HK-2 (cell line): ENCODE results near the gene CCDC17.
"Not testable (repeated sequence)": the region's sequence is repeated elsewhere in the genome, so short reads cannot be mapped to it uniquely, and the experiment has no call there.

Source experiments
- DNase-seq: peaks from one replicate; pipeline ENCODE4 v3.0.0-alpha.2; 2018; ENCODE audit not compliant: unreplicated experiment

The CCDC17 gene

DNA sequence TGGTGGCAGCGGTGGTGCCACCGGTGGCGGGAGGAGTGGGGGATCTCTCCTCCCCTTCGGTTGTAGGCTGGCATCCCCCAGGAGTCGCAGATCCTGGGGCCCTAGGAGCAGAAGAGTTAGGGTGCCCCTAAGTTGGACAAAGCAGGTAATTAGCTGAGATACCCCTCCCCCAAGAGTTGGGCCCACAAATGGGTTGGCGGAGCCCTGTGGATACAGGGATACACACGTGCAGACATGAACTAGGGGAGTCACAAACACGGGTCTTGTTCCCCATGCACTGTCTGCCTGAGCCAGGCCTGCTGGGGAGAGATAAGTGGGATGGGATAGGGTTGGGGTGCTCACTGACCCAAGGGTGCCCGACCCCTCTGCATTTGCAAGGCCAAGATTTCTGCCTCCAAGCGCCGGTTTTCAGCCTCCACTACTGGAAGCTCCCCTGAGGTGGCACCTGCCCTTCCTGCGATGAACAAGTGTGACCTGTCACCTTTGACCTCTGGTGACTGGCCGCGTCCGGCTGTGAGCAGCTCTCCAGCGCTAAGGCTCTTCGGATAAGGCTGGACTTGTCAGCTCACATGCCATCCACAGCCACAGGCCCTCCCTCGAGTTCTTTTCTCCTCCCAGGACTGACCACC, 1.8 kb downstream of the CCDC17 start:
- DNase-seq: no peak

DNA sequence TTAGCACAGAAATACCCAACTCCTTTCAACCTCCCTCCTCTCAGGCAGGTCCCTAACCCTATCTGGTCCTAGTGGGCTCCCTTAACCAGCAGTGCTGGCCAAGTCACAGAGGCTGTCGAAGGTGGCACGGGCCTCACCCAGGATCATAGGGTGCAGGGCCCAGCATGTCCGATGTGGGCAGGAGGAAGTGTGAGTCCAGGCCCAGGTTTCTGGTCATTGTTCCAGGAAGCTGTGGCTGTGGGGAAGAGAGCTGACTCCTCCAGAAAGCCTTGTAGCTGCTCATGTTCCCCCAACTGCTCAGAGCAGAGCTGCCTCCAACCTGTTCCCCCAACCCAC, 2.4 kb downstream of the CCDC17 start:
- no peak for DNase-seq

DNA sequence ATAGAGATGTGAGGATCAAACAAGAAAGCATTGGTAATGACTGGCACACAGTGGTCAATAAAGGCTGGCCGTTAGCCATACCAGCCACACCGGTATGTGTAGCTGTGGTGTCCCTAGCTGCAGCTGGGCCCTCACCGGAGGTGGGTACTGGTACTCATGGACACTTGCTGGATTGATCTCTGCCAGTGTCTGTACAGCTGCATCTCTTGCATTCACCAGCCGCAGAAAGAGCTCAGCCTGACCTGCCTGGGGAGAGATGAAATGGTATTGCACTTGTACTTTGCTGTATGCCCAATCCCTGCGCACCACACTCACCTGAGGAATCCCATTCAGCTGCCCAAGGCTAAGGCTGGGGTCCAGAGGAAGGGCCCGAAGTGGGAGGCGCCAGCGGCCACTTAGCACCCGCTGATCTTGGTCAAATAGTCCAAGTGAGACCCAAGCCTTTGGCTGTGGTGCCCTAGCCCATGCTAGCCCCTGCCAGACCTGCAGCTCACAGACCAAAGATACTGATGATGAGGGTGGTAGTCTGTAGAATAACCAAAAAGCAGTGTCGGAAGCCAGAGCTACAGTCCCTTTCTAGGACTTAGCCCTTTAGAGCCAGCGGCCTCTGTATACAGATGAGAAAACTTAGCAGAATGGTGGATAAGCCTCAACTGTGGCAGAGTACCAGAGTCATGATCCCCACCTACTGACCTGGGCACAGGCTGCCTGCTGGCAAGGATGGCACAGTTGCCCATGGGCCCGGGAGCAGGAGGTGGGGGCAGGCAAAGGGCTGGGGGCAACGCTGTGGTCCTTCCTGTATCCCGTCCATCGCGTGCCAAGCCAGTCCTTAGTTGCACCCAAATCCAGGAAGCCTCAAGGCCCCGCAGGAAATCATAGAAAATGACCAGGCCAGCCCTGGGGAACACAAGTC, 3.0 kb downstream of the CCDC17 start:
- DNase-seq: no peak

DNA sequence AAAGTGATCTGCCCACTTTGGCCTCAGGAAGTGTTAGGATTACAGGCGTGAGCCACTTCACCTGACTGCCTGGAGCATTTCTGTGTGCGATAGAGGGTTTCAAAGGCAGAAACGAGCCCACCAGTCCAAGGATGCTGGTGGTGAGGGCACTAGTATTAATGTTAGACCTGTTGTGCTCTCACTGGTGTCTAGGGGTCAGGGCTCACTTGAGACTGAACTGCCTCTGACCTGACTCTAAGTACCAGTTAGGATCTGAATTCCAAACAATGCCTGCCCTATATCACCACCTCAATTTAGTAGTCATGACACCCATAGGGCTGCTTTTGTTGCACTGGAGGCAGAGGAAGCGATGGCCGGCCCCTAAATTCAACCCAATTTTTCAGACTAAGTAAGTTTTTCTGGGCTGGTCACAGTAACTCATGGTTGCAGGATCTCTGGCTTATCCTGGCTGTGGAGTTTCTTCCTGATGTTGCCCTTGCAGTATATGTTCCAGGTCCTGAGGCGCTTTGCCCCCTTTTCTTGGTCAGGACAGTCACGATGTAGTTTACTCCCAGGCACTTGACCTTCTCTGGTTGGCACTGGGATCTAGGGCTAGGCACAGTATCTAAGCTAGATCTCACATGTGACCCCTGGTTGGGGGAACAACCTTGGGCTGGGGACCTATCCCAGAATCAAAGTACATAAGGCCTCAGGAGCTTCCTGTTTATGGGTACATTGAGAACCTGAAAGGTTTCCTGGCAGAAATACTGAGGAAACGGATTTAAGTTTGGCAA, 4.5 kb downstream of the CCDC17 start:
- DNase-seq: no peak

DNA sequence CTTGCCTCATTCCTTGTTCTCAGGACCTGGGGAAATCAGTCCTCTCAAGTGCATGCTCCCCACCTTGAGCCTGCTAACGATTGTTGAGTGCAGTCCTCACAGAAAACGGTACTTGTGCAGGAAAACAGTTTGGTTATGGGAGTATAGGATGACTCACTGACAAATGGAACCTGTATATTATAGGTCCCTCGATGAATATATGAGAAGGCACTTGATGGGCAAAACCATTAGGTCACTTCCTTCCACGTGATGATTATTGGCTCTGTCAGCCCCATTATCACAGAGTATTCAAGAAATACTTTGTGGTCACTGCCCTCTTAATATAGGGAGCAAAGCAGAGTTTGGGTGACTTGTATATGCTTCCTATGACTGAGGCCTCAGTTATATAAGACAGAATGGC, 6.2 kb downstream of the CCDC17 start:
- no peak for DNase-seq

DNA sequence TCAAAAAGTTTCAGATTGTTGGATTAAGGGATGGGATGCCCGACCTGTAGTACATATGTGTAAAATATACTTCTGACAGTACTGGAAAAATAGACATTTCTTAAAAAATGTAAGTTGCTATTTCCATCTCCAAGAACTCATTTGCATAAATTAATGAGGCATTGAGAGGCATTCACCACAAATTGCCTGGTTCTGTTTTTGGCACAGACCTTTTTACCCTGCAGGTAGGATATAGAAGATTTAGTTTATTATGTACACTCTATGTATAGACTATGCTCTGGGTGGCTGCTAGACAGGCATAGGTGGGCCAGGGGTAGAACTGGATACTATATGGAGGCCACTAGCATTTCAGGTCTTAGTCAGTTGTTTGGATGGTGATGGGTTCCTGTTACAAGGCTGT, 8.0 kb downstream of the CCDC17 start:
- DNase-seq: no peak

DNA sequence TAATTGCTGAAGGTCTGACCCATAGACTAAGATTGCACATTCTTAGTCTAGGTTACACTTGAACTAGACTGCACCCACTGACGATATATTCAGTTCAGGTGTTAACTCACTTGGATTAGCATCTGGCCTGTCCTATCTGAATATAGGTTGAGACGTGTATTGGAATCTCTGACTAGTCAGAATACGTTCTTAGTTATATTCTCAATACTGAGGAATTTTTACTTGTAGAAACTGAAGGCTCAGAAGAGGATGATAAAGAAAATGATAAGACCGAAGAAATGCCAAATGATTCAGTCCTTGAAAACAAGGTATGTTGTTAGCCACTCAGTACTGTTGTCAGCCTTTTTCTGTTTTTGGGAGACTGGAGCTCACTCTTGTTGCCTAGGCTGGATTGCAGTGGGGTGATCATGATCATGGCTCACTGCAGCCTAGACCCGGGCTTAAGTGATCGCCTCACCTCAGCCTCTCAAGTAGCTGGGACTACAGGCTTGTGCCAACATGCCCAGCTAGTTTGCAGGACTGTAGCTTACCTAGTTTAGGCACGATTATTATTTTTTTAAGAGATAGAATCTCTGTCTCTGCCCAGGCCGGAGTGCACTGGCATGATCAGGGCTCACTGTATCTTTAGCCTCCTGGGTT, 10.8 kb downstream of the CCDC17 start:
- DNase-seq: no peak

DNA sequence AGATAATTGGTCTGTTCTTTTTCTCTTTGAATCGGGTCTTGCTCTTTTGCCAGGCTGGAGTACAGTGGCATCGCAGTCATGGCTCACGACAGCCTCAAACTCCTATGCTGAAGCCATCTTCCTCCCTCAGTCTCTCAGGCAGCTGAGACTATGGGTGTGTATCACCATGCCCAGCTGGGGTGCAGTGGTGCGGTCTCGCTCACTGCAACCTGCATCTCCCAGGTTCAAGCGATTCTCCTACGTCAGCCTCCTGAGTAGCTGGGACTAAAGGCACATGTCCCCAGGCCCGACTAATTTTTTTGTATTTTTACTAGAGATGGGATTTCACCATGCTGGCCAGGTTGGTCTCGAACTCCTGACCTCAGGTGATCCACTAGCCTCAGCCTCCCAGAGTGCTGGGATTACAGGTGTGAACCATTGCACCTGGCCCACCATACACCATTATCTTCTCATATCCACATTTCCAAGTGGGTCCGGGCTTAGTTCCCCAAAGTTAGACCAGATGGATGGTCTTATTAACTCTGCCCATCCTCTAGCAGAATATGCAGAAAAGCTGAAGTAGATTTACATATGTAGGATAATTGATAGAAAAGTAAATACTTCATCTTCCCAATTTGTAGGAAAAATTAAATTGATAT, 13.1 kb downstream of the CCDC17 start:
- DNase-seq: no peak

DNA sequence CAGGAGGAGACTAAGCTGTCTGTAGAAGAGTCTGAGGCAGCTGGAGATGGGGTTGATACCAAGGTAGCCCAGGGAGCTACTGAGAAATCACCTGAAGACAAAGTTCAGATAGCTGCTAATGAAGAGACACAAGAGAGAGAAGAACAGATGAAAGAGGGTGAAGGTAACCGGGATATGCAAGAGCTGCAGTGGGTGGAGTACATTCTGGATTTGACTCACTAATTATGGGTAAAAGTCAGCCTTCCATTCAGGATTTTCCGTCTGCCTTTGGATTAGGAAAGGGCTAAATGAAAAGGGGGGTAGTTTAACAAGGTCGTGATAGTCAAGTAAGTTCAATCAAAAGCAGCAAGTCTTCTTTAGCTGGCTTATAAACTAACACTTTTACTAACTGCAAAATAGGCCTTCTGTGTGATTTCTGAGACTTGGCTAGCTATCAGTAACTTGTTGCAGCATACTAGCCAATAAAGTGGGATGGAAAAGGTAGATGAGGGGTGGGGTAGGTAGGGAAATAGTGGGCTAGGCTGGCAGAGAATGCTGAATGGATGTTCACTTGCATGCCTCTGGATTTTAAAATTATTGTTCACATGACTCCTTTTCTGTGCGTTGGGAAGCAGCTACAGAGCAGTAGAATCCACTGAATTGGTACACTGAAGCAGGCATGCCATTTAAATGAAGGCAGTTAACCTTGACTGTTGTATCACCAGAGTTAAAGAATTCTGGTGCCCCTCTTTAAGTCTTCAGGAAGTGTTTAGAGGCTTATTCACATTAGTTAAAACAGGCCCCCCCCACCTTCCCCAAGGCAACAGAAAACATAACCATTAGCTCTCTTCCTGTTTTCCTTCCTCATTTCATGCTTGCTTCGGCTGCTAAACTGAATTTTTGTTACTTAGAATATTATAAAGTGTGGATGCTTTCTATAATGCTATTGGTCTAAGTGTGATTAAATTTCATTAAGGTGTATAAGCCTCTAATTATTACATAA, 15.4 kb downstream of the CCDC17 start:
- no peak for DNase-seq

DNA sequence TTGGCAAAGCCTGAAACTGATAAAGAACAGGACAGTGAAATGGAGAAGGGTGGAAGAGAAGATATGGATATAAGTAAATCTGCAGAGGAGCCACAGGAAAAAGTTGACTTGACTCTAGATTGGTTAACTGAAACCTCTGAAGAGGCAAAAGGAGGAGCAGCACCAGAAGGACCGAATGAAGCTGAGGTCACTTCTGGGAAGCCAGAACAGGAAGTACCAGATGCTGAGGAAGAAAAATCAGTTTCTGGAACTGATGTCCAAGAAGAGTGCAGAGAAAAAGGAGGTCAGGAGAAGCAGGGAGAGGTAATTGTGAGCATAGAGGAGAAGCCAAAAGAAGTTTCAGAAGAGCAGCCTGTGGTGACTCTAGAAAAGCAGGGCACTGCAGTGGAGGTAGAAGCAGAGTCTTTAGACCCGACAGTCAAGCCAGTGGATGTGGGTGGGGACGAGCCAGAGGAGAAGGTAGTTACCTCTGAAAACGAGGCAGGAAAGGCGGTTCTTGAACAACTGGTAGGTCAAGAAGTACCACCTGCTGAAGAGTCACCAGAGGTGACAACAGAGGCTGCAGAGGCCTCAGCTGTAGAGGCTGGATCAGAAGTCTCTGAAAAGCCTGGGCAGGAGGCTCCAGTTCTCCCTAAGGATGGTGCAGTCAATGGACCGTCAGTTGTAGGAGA, 16.3 kb downstream of the CCDC17 start:
- DNase-seq: no peak

DNA sequence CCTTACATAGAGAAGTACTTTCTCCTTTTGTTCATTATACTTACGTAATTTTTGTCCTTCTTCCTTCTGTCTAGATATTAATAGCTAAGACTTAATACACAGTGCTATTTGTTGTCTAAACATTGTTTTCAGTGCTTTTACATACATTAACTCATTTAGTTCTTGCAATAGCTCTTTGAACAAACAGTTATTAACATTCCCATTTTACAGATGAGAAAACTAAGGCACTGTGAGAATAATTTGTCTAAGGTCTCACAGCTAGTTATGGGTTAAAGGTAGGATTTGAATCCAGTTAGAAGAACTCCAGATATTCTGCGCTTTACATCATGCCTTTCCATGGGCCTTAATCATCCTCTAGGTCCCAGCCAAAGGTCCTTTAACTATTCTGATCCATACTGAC, 19.6 kb downstream of the CCDC17 start:
- no peak for DNase-seq

DNA sequence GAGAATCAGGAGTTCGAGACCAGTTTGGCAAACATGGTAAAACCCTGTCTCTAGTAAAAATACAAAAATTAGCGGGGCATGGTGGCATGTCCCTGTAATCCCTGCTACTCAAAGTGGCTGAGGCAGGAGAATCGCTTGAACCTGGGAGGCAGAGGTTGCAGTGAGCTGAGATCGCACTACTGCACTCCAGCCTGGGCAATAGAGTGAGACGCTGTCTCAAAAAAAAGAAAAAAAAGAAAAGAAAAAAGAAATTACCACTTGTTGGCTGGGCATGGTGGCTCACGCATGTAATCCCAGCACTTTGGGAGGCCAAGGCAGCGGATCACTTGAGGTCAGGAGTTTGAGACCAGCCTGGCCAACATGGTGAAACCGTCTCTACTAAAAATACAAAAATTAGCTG, 27.1 kb downstream of the CCDC17 start:
- DNase-seq: not testable (repeated sequence)

DNA sequence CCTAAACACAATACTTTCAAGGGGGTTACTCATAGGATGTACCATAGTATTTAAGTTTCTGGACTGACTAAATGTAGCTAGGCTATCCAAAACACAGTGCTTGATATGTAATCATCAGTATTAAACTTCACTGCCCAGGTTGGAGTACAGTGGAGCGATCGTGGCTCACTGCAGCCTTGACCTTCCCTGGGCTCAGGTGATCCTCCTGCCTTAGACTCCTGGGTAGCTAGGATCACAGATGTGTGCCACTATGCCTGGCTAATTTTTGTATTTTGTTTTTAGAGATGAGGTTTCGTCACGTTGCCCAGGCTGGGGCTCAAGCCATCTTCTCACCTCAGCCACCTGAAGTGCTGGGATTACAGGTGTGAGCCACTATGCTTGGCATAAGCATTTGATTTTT, 29.4 kb downstream of the CCDC17 start:
- DNase-seq: no peak

DNA sequence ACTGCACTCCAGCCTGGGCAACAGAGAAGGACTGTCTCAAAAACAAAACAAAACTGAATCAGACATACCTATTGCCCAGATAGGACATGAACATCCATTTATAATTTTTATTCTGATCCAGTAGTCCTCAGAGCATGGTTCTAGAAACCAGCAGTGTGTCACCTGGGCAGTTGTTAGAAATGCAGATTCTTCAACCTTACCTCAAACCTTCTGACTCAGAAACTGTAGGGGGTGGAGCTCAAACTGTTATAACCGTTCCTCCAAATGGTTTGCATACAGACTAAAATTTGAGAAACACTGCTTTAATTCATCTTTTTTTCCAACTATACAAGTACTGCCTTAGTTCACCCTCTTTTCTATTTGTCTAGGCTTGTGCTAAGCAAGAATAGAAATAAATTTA, 34.0 kb downstream of the CCDC17 start:
- no peak for DNase-seq

DNA sequence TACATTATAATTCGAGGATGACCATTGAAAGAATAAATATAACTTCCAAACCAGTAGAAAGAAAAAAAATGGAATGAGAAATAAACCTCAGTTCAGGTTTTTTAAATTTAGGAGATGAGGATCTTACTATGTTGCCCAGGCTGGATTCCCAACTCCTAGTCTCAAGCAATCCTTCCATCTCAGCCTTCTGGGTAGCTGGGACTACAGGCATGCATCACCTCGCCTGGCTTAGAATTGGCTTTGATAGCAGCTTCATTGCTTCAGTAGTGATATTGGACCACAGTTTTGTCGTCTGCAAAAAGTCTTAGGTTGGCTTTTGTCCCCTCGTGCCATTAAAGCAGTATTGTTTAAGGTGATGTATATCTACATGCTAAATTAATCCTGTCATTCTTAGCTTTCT, 37.1 kb downstream of the CCDC17 start:
- no peak for DNase-seq

DNA sequence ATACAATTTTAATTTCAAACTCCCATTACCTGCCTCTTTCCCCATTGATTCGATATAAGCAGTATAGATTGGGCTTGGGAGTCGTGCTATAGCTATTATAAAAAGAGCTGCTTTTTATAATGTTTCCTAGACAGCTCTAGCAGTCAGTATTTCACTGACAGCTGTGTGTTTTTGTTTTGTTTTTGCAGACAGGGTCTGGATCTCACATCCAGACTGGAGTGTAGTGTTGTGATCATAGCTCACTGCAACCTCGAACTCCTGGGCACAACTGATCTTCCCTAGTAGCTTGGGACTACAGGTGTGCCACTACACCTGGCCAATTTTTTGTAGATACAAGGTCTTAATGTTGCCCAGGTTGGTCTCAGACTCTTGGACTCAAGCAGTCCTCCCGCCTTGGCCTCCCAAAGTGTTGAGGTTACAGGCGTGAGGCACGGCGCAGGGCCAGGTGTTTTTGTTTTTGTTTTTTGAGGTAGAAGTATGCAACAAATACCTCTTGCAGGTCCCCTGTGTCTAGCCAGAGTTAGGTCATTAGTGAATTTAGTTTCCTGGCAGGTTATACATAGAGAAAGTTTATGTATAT, 38.3 kb downstream of the CCDC17 start:
- DNase-seq: no peak

DNA sequence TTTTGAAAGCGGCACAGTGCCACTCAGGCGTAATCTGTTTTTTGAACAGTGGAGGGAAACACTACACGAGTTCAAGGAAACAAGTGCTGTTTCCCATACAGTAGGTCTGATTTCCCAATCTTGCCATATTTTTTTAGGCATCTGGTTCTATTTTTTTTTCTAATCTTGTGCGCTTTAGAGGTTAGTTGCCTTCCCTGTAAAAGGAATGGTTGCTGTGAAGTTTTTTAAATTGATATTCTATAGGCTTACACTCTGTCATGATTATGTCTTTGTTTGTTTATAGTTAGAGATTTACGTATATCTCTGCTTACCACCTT, 38.8 kb downstream of the CCDC17 start:
- no peak for DNase-seq

DNA sequence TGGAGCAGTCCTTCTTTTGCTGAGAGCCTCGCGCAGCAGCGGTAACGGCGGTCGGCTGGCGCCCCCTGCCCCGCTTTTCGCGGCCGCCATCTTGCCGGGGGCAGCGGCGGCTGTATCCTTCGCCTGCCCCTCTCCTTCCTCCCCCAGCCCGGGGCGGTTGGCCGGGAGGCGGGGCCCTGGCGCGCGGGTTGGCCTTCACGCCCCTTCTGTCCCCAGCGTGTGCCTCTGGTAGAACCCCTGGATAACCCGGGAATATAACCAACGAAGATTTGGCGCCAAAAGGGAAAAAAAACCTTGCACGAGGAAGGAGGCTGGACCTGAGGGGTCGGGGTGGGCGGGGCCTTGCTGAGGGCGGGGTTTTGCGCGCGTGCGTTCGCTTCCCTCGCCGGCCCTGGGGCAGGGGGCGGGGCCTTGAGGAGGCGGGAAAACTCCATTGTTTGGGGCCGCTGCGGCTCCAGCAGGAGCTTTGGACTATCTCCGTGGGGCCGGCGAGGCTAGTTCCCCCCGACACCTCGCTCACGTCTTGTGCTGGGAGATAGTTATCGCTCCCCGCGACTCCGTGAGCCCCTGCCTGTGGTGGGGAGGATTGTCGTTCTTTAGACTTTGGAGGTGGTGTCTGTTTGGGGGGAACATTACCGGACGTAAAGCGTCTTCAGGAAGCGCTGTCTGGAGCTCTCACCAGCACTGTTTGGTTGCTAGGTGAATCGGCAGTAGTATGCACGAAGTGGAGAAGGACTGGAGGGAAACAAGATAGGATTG, 39.3 kb downstream of the CCDC17 start:
- peak; percentile 93 for DNase-seq
